Measurements from ENCODE around the gene EFCAB14. TPM values are rescaled to one million over a fixed set of nuclear protein-coding genes. Genes with fewer than 3 reads are reported as not detected.

EFCAB14 gene
- total and polyA plus RNA-seq, 2 donors (not counting 3 experiments of a cell fraction or from before 2014, with no cell fraction given) = 30.0 to 81.7 TPM

GRCh38 chr1:46749404-46749803 lies 30.5 kb upstream of the EFCAB14 start:
- intact Hi-C loops (cut with micrococcal nuclease) = loop anchor here (5.0 kb wide), 1 partner anchor 423 kb away; no protein-coding TSS in a partner anchor

More at GRCh38 chr1:46749404-46749803, 30.5 kb upstream of the EFCAB14 start:
- DNase-seq (ENCODE audit: low read depth, low spot score) = no peak
- TF ChIP-seq CTCF (IDR thresholded peaks at IDR 0.05; ENCODE audit: extremely low read depth in 1 of 2, insufficient read depth in 1 of 2, low read depth in 1 of 2, low read length in 2 of 2) = no peak
- no peak for TF ChIP-seq POLR2A (IDR thresholded peaks at IDR 0.05; ENCODE audit: low read depth, low read length)
- TF ChIP-seq POLR2AphosphoS5 (IDR thresholded peaks at IDR 0.05; ENCODE audit: insufficient read depth, low read depth, low read length) = no peak
- no peak for TF ChIP-seq JUN (IDR thresholded peaks at IDR 0.05; ENCODE audit: borderline replicate concordance, insufficient read depth, insufficient read length, low read depth)
- no peak for TF ChIP-seq FOS (IDR thresholded peaks at IDR 0.05; ENCODE audit: borderline replicate concordance, insufficient read depth, low read length)
- TF ChIP-seq MYC (IDR thresholded peaks at IDR 0.05; ENCODE audit: low read depth, low read length) = no peak
- no peak for TF ChIP-seq GATA2 (IDR thresholded peaks at IDR 0.05; ENCODE audit: insufficient read depth, insufficient read length, low read depth, low read length)
- TF ChIP-seq MAX (IDR thresholded peaks at IDR 0.05; ENCODE audit: insufficient read depth, insufficient read length) = no peak
- TF ChIP-seq EZH2 (IDR thresholded peaks at IDR 0.05; ENCODE audit: borderline replicate concordance, low read depth, low read length, severe bottlenecking) = no peak
- Histone ChIP-seq H2AFZ (ENCODE audit: low read depth, low read length) (no peak overlapping the region), H3K79me2 (ENCODE audit: control insufficient read depth, insufficient read depth, low read length) (no peaks in the 10 kb centered on the region), H3K27me3 (ENCODE audit: control insufficient read depth in 2 of 2, insufficient read depth in 2 of 2, low read length in 2 of 2) (peaks cover 12 to 15% of the 10 kb centered on the region in 2 experiments), H4K20me1 (replicated peaks; ENCODE audit: control insufficient read depth, extremely low read depth, insufficient read depth, low read length) (no peaks in the 10 kb centered on the region), H3K9ac (replicated peaks; ENCODE audit: extremely low read depth, insufficient read depth, low read length) (no peak overlapping the region), H3K9me3 (replicated peaks; ENCODE audit: control insufficient read depth, insufficient read depth, low read length) (no peaks in the 10 kb centered on the region), H3K36me3 (ENCODE audit: control insufficient read depth in 2 of 2, extremely low read depth in 1 of 2, insufficient read depth in 2 of 2, low read length in 2 of 2) (no peaks in the 10 kb centered on the region), H3K27ac (ENCODE audit: insufficient read depth, low read depth, low read length) (no peak overlapping the region), H3K4me3 (replicated peaks in 1 of 3; ENCODE audit: insufficient read depth in 1 of 3, low read depth in 1 of 3, low read length in 3 of 3) (no peak overlapping the region), H3K9me1 (replicated peaks; ENCODE audit: control insufficient read depth, extremely low read depth, insufficient read depth, low read length) (no peaks in the 10 kb centered on the region), H3K4me1 (ENCODE audit: control insufficient read depth, extremely low read depth, insufficient read depth, low read length) (peaks cover 11% of the 10 kb centered on the region), H3K4me2 (ENCODE audit: insufficient read depth, low read length) (no peak overlapping the region)
- dilution Hi-C loops (cut with MboI; ENCODE audit: extremely low pct_ligation_motif_present, low sequenced_read_pairs) = no loop called here
- FAIRE-seq = no peak
- ChIA-PET CTCF (no interaction called here), POLR2A (no interaction called here)
- no TSS peak for BruUV-seq (replicated peaks)

All from endothelial cell of umbilical vein (primary cell).